K562 (cell line): ENCODE results near the gene OR4F15.

ENCODE experiments used
- ATF6 ChIP-seq: sonication (generic); formaldehyde crosslinking; IDR thresholded peaks from 2 replicates; pipeline ENCODE4 v1.4.0; 2020; ENCODE audit warnings: mild to moderate bottlenecking, missing genetic modification reagents
- BRCA1 ChIP-seq, 2 experiments: fragments of 450-650 bp in 1 of 2; sonication (generic) in 1 of 2; formaldehyde crosslinking in 1 of 2; IDR thresholded peaks; 2 replicates each; pipeline versions ENCODE4 v1.5.0 to v1.6.1; 2017 to 2020; ENCODE audit warnings: mild to moderate bottlenecking in 1 of 2, missing genetic modification reagents in 1 of 2
- HCFC1 ChIP-seq: IDR thresholded peaks from 2 replicates; pipeline ENCODE4 v1.6.1; 2012; ENCODE audit warnings: low read depth, low read length, improper control_type of control experiment
- HDAC1 ChIP-seq, 2 experiments: fragments of 450-650 bp; IDR thresholded peaks; 2 replicates each; pipeline ENCODE4 v1.6.1; 2016 to 2017; ENCODE audit warnings: inconsistent platforms in 1 of 2, mild to moderate bottlenecking in 1 of 2, moderate library complexity in 1 of 2
- HDAC2 ChIP-seq: fragments of 450-650 bp; IDR thresholded peaks from 2 replicates; pipeline ENCODE4 v1.6.1; 2016; ENCODE audit warnings: mild to moderate bottlenecking
- RUNX1 ChIP-seq: sonication (generic); IDR thresholded peaks from 2 replicates; pipeline ENCODE4 v1.6.1; 2016; ENCODE audit warnings: antibody characterized with exemption, low read depth
- SUPT5H ChIP-seq: fragments of 450-650 bp; IDR thresholded peaks from 2 replicates; pipeline ENCODE4 v1.6.1; 2016
- ZBTB7A ChIP-seq: IDR thresholded peaks from 2 replicates; pipeline ENCODE4 v1.6.1; 2011; ENCODE audit warnings: low read depth, mild to moderate bottlenecking, low read length, moderate library complexity, borderline replicate concordance; ENCODE audit not compliant: control insufficient read depth

GRCh38 chr15:101828774-101829173 is 16.8 kb downstream of the OR4F15 start:
- TF ChIP-seq HCFC1 (no peak), ATF6 (no peak), ZBTB7A (no peak), RUNX1 (no peak), BRCA1 (IDR thresholded peaks at IDR 0.05) (no peak), BRCA1 (CRISPR knock-in tag; IDR thresholded peaks at IDR 0.05) (no peak), SUPT5H (no peak), HDAC1 (IDR thresholded peaks at IDR 0.05) (no peak), HDAC2 (no peak)
